HL-60 (cell line): ENCODE results near the gene COL23A1.
A peak's percentile ranks its signal among the peaks of the same experiment; 100 is the strongest.

Experiments used
- DNase-seq, 2 experiments: peaks; one replicate each; pipeline ENCODE4 v3.0.0-alpha.2; 2010 to 2020; ENCODE audit warnings: low read depth in 1 of 2, low spot score in 1 of 2
- H3K27ac ChIP-seq: fragments of 250-450 bp; sonication (Bioruptor Pico); replicated peaks from 2 replicates; pipeline ENCODE4 v1.5.1; 2020; ENCODE audit warnings: mild to moderate bottlenecking, moderate library complexity
- H3K27me3 ChIP-seq: fragments of 250-450 bp; sonication (Bioruptor Pico); 2 replicates; pipeline ENCODE4 v1.5.1; 2021; ENCODE audit warnings: mild to moderate bottlenecking, moderate library complexity; ENCODE audit not compliant: insufficient read depth, poor library complexity, severe bottlenecking
- H3K4me3 ChIP-seq: replicated peaks from 2 replicates; pipeline ENCODE4 v1.5.1; 2011; ENCODE audit warnings: mild to moderate bottlenecking, control low read depth, low read length; ENCODE audit not compliant: insufficient read depth
- CTCF ChIP-seq: IDR thresholded peaks from one replicate; pipeline ENCODE4 v1.5.1; 2011; ENCODE audit warnings: low read length, control low read depth, inconsistent platforms; ENCODE audit not compliant: insufficient read depth
- GABPA ChIP-seq: IDR thresholded peaks from 2 replicates; pipeline ENCODE4 v1.6.1; 2012; ENCODE audit warnings: low read depth
- POLR2AphosphoS5 ChIP-seq: IDR thresholded peaks from 2 replicates; pipeline ENCODE4 v1.6.1; 2012; ENCODE audit warnings: low read depth
- REST ChIP-seq: IDR thresholded peaks from 2 replicates; pipeline ENCODE4 v1.6.1; 2012; ENCODE audit warnings: low read depth; ENCODE audit not compliant: insufficient replicate concordance
- SPI1 ChIP-seq: IDR thresholded peaks from 2 replicates; pipeline ENCODE4 v1.6.1; 2012; ENCODE audit warnings: low read depth, mild to moderate bottlenecking, borderline replicate concordance

The COL23A1 gene

GRCh38 chr5:178337334-178337741 is 252.9 kb downstream of the COL23A1 start:
- no peaks in the 10 kb centered on the region for H3K27me3 ChIP-seq
- H3K4me3 ChIP-seq, result no peak overlapping the region
- no peak for DNase-seq
- H3K27ac ChIP-seq, result no peak overlapping the region
- TF ChIP-seq CTCF (no peak), POLR2AphosphoS5 (no peak), SPI1 (no peak), REST (no peak), GABPA (no peak)

- Histone ChIP-seq H3K4me3 (no peak overlapping the region), H3K27me3 (no peaks in the 10 kb centered on the region), H3K27ac (peak overlapping the region; percentile 71; the same call in 1 of the 2 replicates)
- TF ChIP-seq REST (no peak), CTCF (no peak), SPI1 (no peak), POLR2AphosphoS5 (no peak), GABPA (no peak)
- DNase-seq, result no peak
Observed at GRCh38 chr5:178336889-178337288, 253.3 kb downstream of the COL23A1 start.

- TF ChIP-seq CTCF, result no peak
- 0 out of 2 replicates have a peak, but pooled peaks have one; percentile 2 for TF ChIP-seq SPI1
- no peak for TF ChIP-seq GABPA
- TF ChIP-seq REST, result no peak
- no peak overlapping the region for H3K4me3 ChIP-seq
- H3K27ac ChIP-seq, result peak overlapping the region; percentile 71
- DNase-seq, result peak in 1 of 2 experiments; percentile 54
- H3K27me3 ChIP-seq, result no peaks in the 10 kb centered on the region
Observed at GRCh38 chr5:178335302-178336030, 254.7 kb downstream of the COL23A1 start.
